Adrenal gland (tissue), 5 donors: ENCODE results near the gene MRPS33.

ENCODE experiments used
- POLR2A ChIP-seq, 2 donors: fragments of 450-650 bp; IDR thresholded peaks; one replicate each; pipeline ENCODE4 v1.6.1; 2017; ENCODE audit warnings: antibody characterized with exemption in 2 of 2, mild to moderate bottlenecking in 2 of 2, moderate library complexity in 1 of 2
- TF ChIP-seq, protein P1 (sequence below), 6 experiments: fragments of 450-650 bp in 4 of 6; fragments of 200-600 bp in 2 of 6; sonication (generic) in 1 of 6; IDR thresholded peaks; 1 replicate in 5 of 6; 2 replicates in 1 of 6; pipeline versions ENCODE4 v1.5.1 to v1.8.0; 2016 to 2021; ENCODE audit warnings: antibody characterized with exemption in 6 of 6, mild to moderate bottlenecking in 2 of 6, moderate library complexity in 1 of 6
- donor health status: DM: no; HTN: no; CAD: no.

DNA sequence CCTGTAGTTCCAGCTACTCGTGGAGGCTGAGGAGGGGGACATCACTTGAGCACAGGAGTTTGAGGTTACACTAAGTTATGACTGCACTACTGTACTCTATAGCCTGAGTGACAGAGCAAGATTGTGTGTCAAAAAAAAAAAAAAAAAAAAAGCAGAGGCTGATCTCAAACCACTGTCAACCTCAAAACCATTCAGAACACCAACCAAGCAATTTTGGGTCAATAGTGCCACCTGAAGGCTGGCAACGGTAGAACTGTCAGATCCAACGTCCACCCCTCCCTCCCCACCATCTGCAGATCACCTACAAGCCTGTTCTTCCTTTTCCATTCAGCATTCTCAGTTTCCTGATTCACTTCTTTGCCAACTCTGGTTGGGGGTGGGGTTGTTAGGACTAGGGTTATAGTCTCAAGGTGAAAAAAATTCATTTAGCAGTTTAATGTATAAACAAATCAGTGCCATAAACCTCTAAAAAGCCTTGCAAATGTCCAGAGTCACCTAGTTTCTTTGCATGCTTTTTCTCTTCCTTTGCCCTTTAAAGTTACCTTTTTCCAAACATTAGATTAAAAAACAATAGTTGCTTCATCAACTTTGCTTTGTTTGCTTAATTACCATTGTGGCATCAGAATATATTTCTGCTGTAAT lies 2.6 kb downstream of the MRPS33 start:
- TF ChIP-seq, protein P1, sequence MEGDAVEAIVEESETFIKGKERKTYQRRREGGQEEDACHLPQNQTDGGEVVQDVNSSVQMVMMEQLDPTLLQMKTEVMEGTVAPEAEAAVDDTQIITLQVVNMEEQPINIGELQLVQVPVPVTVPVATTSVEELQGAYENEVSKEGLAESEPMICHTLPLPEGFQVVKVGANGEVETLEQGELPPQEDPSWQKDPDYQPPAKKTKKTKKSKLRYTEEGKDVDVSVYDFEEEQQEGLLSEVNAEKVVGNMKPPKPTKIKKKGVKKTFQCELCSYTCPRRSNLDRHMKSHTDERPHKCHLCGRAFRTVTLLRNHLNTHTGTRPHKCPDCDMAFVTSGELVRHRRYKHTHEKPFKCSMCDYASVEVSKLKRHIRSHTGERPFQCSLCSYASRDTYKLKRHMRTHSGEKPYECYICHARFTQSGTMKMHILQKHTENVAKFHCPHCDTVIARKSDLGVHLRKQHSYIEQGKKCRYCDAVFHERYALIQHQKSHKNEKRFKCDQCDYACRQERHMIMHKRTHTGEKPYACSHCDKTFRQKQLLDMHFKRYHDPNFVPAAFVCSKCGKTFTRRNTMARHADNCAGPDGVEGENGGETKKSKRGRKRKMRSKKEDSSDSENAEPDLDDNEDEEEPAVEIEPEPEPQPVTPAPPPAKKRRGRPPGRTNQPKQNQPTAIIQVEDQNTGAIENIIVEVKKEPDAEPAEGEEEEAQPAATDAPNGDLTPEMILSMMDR (IDR thresholded peaks at IDR 0.05), result peak; percentile 37 to 68 (median 64)
- TF ChIP-seq POLR2A (IDR thresholded peaks at IDR 0.05), result no peak
